Measurements from ENCODE around the gene RIPPLY3. TPM values are rescaled to one million over a fixed set of nuclear protein-coding genes. Genes with fewer than 3 reads are reported as not detected.

RIPPLY3 gene

GRCh38 chr21:37065561-37066177 lies 59.2 kb downstream of the RIPPLY3 start:
- H4K8ac ChIP-seq (ENCODE audit: low read depth, low read length), result no peak overlapping the region
- no peak overlapping the region for H3K14ac ChIP-seq (ENCODE audit: low read length)
- no peak overlapping the region for H2BK5ac ChIP-seq (ENCODE audit: low read length)
- H2BK12ac ChIP-seq (ENCODE audit: low read length), result no peak overlapping the region
- no peak overlapping the region for H3K4me2 ChIP-seq (ENCODE audit: insufficient read depth, low read length, poor library complexity, severe bottlenecking)
- H3K27me3 ChIP-seq (ENCODE audit: control insufficient read depth in 3 of 3, insufficient read depth in 3 of 3, low read depth in 1 of 3, low read length in 3 of 3), result no peaks in the 10 kb centered on the region
- no peak overlapping the region for H3K18ac ChIP-seq (ENCODE audit: low read length)
- H3K27ac ChIP-seq (replicated peaks; ENCODE audit: low read length), result no peak overlapping the region
- H3K9me3 ChIP-seq (replicated peaks in 1 of 2; ENCODE audit: control insufficient read depth in 2 of 2, insufficient read depth in 1 of 2, low read depth in 1 of 2, low read length in 2 of 2), result peaks cover 0 to 13% of the 10 kb centered on the region in 2 donors
- H3K23ac ChIP-seq (ENCODE audit: low read depth, low read length, poor library complexity), result no peak overlapping the region
- no CpG with 5 or more reads among the region's 9 CpGs for WGBS, 2 donors (ENCODE audit: extremely low coverage in 2 of 2, insufficient read length in 2 of 2, insufficient replicate concordance in 1 of 2)
- DNase-seq (ENCODE audit: low spot score), result no peak
- no peak overlapping the region for H2AK5ac ChIP-seq (ENCODE audit: low read depth, low read length)
- no peak overlapping the region for H3K4me3 ChIP-seq (ENCODE audit: low read length in 2 of 2)
- no peak overlapping the region for H4K91ac ChIP-seq (ENCODE audit: low read depth, low read length, poor library complexity)
- H3K9ac ChIP-seq (ENCODE audit: low read depth, low read length, poor library complexity), result no peak overlapping the region
- H2AFZ ChIP-seq (ENCODE audit: low read length), result no peak overlapping the region
- no peak overlapping the region for H2BK120ac ChIP-seq (ENCODE audit: low read depth, low read length)
- H3K79me1 ChIP-seq (ENCODE audit: low read depth, low read length), result no peaks in the 10 kb centered on the region
- no peak overlapping the region for H2BK15ac ChIP-seq (ENCODE audit: low read length)
- H3K36me3 ChIP-seq (replicated peaks in 1 of 2; ENCODE audit: control insufficient read depth in 2 of 2, insufficient read depth in 2 of 2, low read length in 2 of 2), result peaks cover 3 to 55% of the 10 kb centered on the region in 2 donors
- H3K4ac ChIP-seq (ENCODE audit: low read length), result no peak overlapping the region
- peaks cover 8 to 31% of the 10 kb centered on the region in 2 donors for H3K4me1 ChIP-seq (ENCODE audit: control insufficient read depth in 2 of 2, insufficient read depth in 1 of 2, low read depth in 1 of 2, low read length in 2 of 2)

Small RNA genes lying within 50 kb of the gene (small RNA-seq; reads per million reads assigned to genes)
- gene RF00019 (ENCODE audit: insufficient read depth) (not detected), gene RNU6-696P (ENCODE audit: insufficient read depth) (not detected)
